ENCODE data around the gene YWHAH.

YWHAH gene

GRCh38 chr22:31972180-31972579 lies 27.8 kb downstream of the YWHAH start:
- H3K79me2 ChIP-seq (ENCODE audit: insufficient read depth, low read length) = no peaks in the 10 kb centered on the region
- TF ChIP-seq CTCF (IDR thresholded peaks at IDR 0.05; ENCODE audit: insufficient read depth, low read length, poor library complexity, severe bottlenecking) (no peak), EZH2phosphoT487 (conservative IDR thresholded peaks at IDR 0.05; ENCODE audit: low read length) (no peak)
- no peaks in the 10 kb centered on the region for H3K36me3 ChIP-seq (ENCODE audit: low read length)
- no peak overlapping the region for H3K27ac ChIP-seq (ENCODE audit: low read depth, low read length)
- H3K9me3 ChIP-seq (ENCODE audit: insufficient read depth, low read length) = no peaks in the 10 kb centered on the region
- no peaks in the 10 kb centered on the region for H3F3A ChIP-seq (ENCODE audit: insufficient read depth)
- H3K4me3 ChIP-seq (ENCODE audit: insufficient read depth, low read length, poor library complexity, severe bottlenecking) = no peak overlapping the region
- H3K9ac ChIP-seq (ENCODE audit: low read length) = no peak overlapping the region
- no peak overlapping the region for H3K4me2 ChIP-seq (ENCODE audit: low read depth, low read length, poor library complexity, severe bottlenecking)
- no peaks in the 10 kb centered on the region for H4K20me1 ChIP-seq (ENCODE audit: low read depth, low read length)
- H3K27me3 ChIP-seq (ENCODE audit: low read length) = no peaks in the 10 kb centered on the region
- H3K9me2 ChIP-seq (replicated peaks; ENCODE audit: insufficient read depth, low read length) = no peaks in the 10 kb centered on the region
- no peak overlapping the region for H2AFZ ChIP-seq (ENCODE audit: low read depth, low read length, severe bottlenecking)

- Histone ChIP-seq H3K4me3 (ENCODE audit: insufficient read depth, low read length, poor library complexity, severe bottlenecking) (no peak overlapping the region), H3K9me3 (ENCODE audit: insufficient read depth, low read length) (no peaks in the 10 kb centered on the region), H3K9ac (ENCODE audit: low read length) (no peak overlapping the region), H3K36me3 (ENCODE audit: low read length) (no peaks in the 10 kb centered on the region), H2AFZ (ENCODE audit: low read depth, low read length, severe bottlenecking) (no peak overlapping the region), H3F3A (ENCODE audit: insufficient read depth) (no peaks in the 10 kb centered on the region), H3K4me2 (ENCODE audit: low read depth, low read length, poor library complexity, severe bottlenecking) (no peak overlapping the region), H3K79me2 (ENCODE audit: insufficient read depth, low read length) (no peaks in the 10 kb centered on the region), H3K9me2 (replicated peaks; ENCODE audit: insufficient read depth, low read length) (no peaks in the 10 kb centered on the region), H3K27me3 (ENCODE audit: low read length) (no peaks in the 10 kb centered on the region), H3K27ac (ENCODE audit: low read depth, low read length) (no peak overlapping the region), H4K20me1 (ENCODE audit: low read depth, low read length) (no peaks in the 10 kb centered on the region)
- TF ChIP-seq EZH2phosphoT487 (conservative IDR thresholded peaks at IDR 0.05; ENCODE audit: low read length) (no peak), CTCF (IDR thresholded peaks at IDR 0.05; ENCODE audit: insufficient read depth, low read length, poor library complexity, severe bottlenecking) (no peak)
Observed at GRCh38 chr22:31973739-31974138, 29.4 kb downstream of the YWHAH start.

GRCh38 chr22:31977141-31977841 lies 33.0 kb downstream of the YWHAH start:
- Histone ChIP-seq H4K20me1 (ENCODE audit: low read depth, low read length) (no peaks in the 10 kb centered on the region), H3F3A (ENCODE audit: insufficient read depth) (no peaks in the 10 kb centered on the region), H3K36me3 (ENCODE audit: low read length) (no peaks in the 10 kb centered on the region), H3K9me2 (replicated peaks; ENCODE audit: insufficient read depth, low read length) (no peaks in the 10 kb centered on the region), H3K9me3 (ENCODE audit: insufficient read depth, low read length) (no peaks in the 10 kb centered on the region), H3K9ac (ENCODE audit: low read length) (no peak overlapping the region), H3K27me3 (ENCODE audit: low read length) (no peaks in the 10 kb centered on the region), H3K79me2 (ENCODE audit: insufficient read depth, low read length) (no peaks in the 10 kb centered on the region), H2AFZ (ENCODE audit: low read depth, low read length, severe bottlenecking) (no peak overlapping the region), H3K4me2 (ENCODE audit: low read depth, low read length, poor library complexity, severe bottlenecking) (no peak overlapping the region), H3K27ac (ENCODE audit: low read depth, low read length) (no peak overlapping the region), H3K4me3 (ENCODE audit: insufficient read depth, low read length, poor library complexity, severe bottlenecking) (no peak overlapping the region)
- no peak for TF ChIP-seq EZH2phosphoT487 (conservative IDR thresholded peaks at IDR 0.05; ENCODE audit: low read length)
- peak; percentile 63 for TF ChIP-seq CTCF (IDR thresholded peaks at IDR 0.05; ENCODE audit: insufficient read depth, low read length, poor library complexity, severe bottlenecking)
